Muscle of leg (tissue), 11 donors: ENCODE data around the gene SLX9. TPM values are rescaled to one million over a fixed set of nuclear protein-coding genes. Genes with fewer than 3 reads are reported as not detected.
"Not testable (repeated sequence)": the region's sequence is repeated elsewhere in the genome, so short reads cannot be mapped to it uniquely, and the experiment has no call there.

Experiments
- DNase-seq: peaks from one replicate; pipeline ENCODE4 v3.0.0; 2013
- H3K27ac ChIP-seq: one replicate; pipeline ENCODE4 v1.5.1; 2013; ENCODE audit warnings: mild to moderate bottlenecking, low read length, control low read depth
- H3K27me3 ChIP-seq: one replicate; pipeline ENCODE4 v1.6.1; 2013; ENCODE audit warnings: low read length; ENCODE audit not compliant: control insufficient read depth, insufficient read depth
- H3K36me3 ChIP-seq: one replicate; pipeline ENCODE4 v1.6.1; 2013; ENCODE audit warnings: low read length; ENCODE audit not compliant: control insufficient read depth, insufficient read depth
- H3K4me1 ChIP-seq: one replicate; pipeline ENCODE4 v1.6.1; 2013; ENCODE audit warnings: low read length; ENCODE audit not compliant: control insufficient read depth, insufficient read depth
- H3K4me3 ChIP-seq: one replicate; pipeline ENCODE4 v1.5.1; 2013; ENCODE audit warnings: low read length, control low read depth
- H3K9me3 ChIP-seq: replicated peaks from 2 replicates; pipeline ENCODE4 v1.6.1; 2013; ENCODE audit warnings: low read depth, low read length; ENCODE audit not compliant: control insufficient read depth
- WGBS: methylation state at CpG from one replicate; pipeline ENCODE4 v1.1.5; 2013; ENCODE audit warnings: missing lambda C conversion rate; ENCODE audit not compliant: insufficient coverage; 5-methylcytosine and 5-hydroxymethylcytosine counted together
- polyA plus RNA-seq, 8 donors: library from polyadenylated mRNA; unstranded; fragments of 120-200 nt; gene quantifications; one replicate each; pipeline versions ENCODE4 v1.2.1 to v1.2.3, GENCODE V29; 2013; ENCODE audit warnings: inconsistent platforms in 1 of 8, low replicate concordance in 1 of 8; ENCODE audit not compliant: insufficient read length in 8 of 8, insufficient read depth in 1 of 8
- total RNA-seq: library from RNA; stranded (reverse); fragments of 120-200 nt; gene quantifications from one replicate; pipeline ENCODE4 v1.2.4, GENCODE V29; 2013

SLX9 gene
- total and polyA plus RNA-seq, 9 donors, result 16.0 to 27.5 (median 21.2) TPM

GRCh38 chr21:44907966-44908895 lies 31.6 kb upstream of the SLX9 start:
- no peak overlapping the region for H3K4me3 ChIP-seq
- no peak overlapping the region for H3K27ac ChIP-seq
- 53% methylated on average over 17 of the region's 25 CpGs for WGBS
- H3K36me3 ChIP-seq, result no peaks in the 10 kb centered on the region
- no peaks in the 10 kb centered on the region for H3K9me3 ChIP-seq
- peaks cover 9% of the 10 kb centered on the region for H3K27me3 ChIP-seq
- peaks cover 39% of the 10 kb centered on the region for H3K4me1 ChIP-seq
- DNase-seq, result peak; percentile 64

- peaks cover 41% of the 10 kb centered on the region for H3K4me1 ChIP-seq
- DNase-seq, result no peak
- H3K36me3 ChIP-seq, result no peaks in the 10 kb centered on the region
- WGBS, result 89% methylated on average over 21 of the region's 21 CpGs
- no peak overlapping the region for H3K27ac ChIP-seq
- H3K4me3 ChIP-seq, result no peak overlapping the region
- no peaks in the 10 kb centered on the region for H3K9me3 ChIP-seq
- peaks cover 9% of the 10 kb centered on the region for H3K27me3 ChIP-seq
These were observed 30.9 kb upstream of the SLX9 start for GRCh38 chr21:44908908-44909307.

- peaks cover 9% of the 10 kb centered on the region for H3K27me3 ChIP-seq
- peaks cover 41% of the 10 kb centered on the region for H3K4me1 ChIP-seq
- no peaks in the 10 kb centered on the region for H3K9me3 ChIP-seq
- no peak overlapping the region for H3K27ac ChIP-seq
- no peak overlapping the region for H3K4me3 ChIP-seq
- no peak for DNase-seq
- H3K36me3 ChIP-seq, result no peaks in the 10 kb centered on the region
- WGBS, result no CpG with 5 or more reads among the region's 9 CpGs
These were observed 30.1 kb upstream of the SLX9 start for GRCh38 chr21:44909719-44910118.

GRCh38 chr21:44910229-44911067 lies 29.4 kb upstream of the SLX9 start:
- H3K27me3 ChIP-seq, result peaks cover 9% of the 10 kb centered on the region
- no peaks in the 10 kb centered on the region for H3K9me3 ChIP-seq
- 67% methylated on average over 21 of the region's 27 CpGs for WGBS
- H3K36me3 ChIP-seq, result no peaks in the 10 kb centered on the region
- H3K27ac ChIP-seq, result peak overlapping the region; percentile 42
- peak; percentile 72 for DNase-seq
- peaks cover 44% of the 10 kb centered on the region for H3K4me1 ChIP-seq
- H3K4me3 ChIP-seq, result no peak overlapping the region

GRCh38 chr21:44911068-44911383 lies 28.8 kb upstream of the SLX9 start:
- DNase-seq, result no peak
- Histone ChIP-seq H3K36me3 (no peaks in the 10 kb centered on the region), H3K4me3 (no peak overlapping the region), H3K27me3 (peaks cover 9% of the 10 kb centered on the region), H3K9me3 (no peaks in the 10 kb centered on the region), H3K27ac (peak overlapping the region; percentile 42), H3K4me1 (peaks cover 44% of the 10 kb centered on the region)
- 66% methylated on average over 8 of the region's 10 CpGs for WGBS

GRCh38 chr21:44911384-44912157 lies 28.3 kb upstream of the SLX9 start:
- Histone ChIP-seq H3K27ac (peak overlapping the region; percentile 42), H3K36me3 (no peaks in the 10 kb centered on the region), H3K9me3 (no peaks in the 10 kb centered on the region), H3K27me3 (peaks cover 9% of the 10 kb centered on the region), H3K4me3 (no peak overlapping the region), H3K4me1 (peaks cover 44% of the 10 kb centered on the region)
- DNase-seq, result peak; percentile 58
- WGBS, result 54% methylated on average over 12 of the region's 19 CpGs

GRCh38 chr21:44912158-44912473 lies 27.7 kb upstream of the SLX9 start:
- no peaks in the 10 kb centered on the region for H3K9me3 ChIP-seq
- DNase-seq, result no peak
- 85% methylated on average over 7 of the region's 8 CpGs for WGBS
- no peak overlapping the region for H3K27ac ChIP-seq
- H3K36me3 ChIP-seq, result no peaks in the 10 kb centered on the region
- H3K4me1 ChIP-seq, result peaks cover 40% of the 10 kb centered on the region
- H3K27me3 ChIP-seq, result peaks cover 8% of the 10 kb centered on the region
- H3K4me3 ChIP-seq, result no peak overlapping the region

- 87% methylated on average over 12 of the region's 25 CpGs for whole genome bisulfite sequencing
- H3K4me1 ChIP-seq, result peaks cover 43% of the 10 kb centered on the region
- not testable (repeated sequence) for H3K9me3 ChIP-seq, H3K36me3 ChIP-seq, H3K27me3 ChIP-seq, DNase-seq, H3K27ac ChIP-seq, H3K4me3 ChIP-seq
These were observed 27.1 kb upstream of the SLX9 start for GRCh38 chr21:44912506-44913412.

- peaks cover 9% of the 10 kb centered on the region for H3K27me3 ChIP-seq
- H3K9me3 ChIP-seq, result no peaks in the 10 kb centered on the region
- no peak for DNase-seq
- 66% methylated on average over 3 of the region's 7 CpGs for WGBS
- H3K27ac ChIP-seq, result no peak overlapping the region
- no peak overlapping the region for H3K4me3 ChIP-seq
- H3K36me3 ChIP-seq, result no peaks in the 10 kb centered on the region
- H3K4me1 ChIP-seq, result peaks cover 50% of the 10 kb centered on the region
These were observed 26.2 kb upstream of the SLX9 start for GRCh38 chr21:44913425-44914175.
